GM12878 (cell line): ENCODE results near the gene ALG8. TPM values are rescaled to one million over a fixed set of nuclear protein-coding genes. Genes with fewer than 3 reads are reported as not detected.

ENCODE experiments used
- ATAC-seq: fragments of 200-7000 bp; cut with Tn5 transposase; 3 replicates; pipeline ENCODE4 v1.9.1; 2020; ENCODE audit warnings: mild to moderate bottlenecking, moderate library complexity
- BruUV-seq: library from RNA; stranded (reverse); fragments of 400-500 nt; replicated peaks from 2 replicates; lab custom pipeline; 2021; lab: Mats Ljungman, UMichigan
- CTCF ChIA-PET: fragments of 300-600 bp; sonication (Branson Sonifier 250); formaldehyde crosslinking; extraction: SDS; loops from one replicate; lab custom pipeline; 2021; ENCODE audit warnings: inconsistent platforms; lab: Yijun Ruan, JAX
- POLR2A ChIA-PET: fragments of 350-600 bp; formaldehyde crosslinking; extraction: SDS; loops from one replicate; lab custom pipeline; 2021; ENCODE audit warnings: inconsistent platforms; lab: Charles Lee
- RAD21 ChIA-PET: fragments of 300-600 bp; sonication (Branson Sonifier 250); formaldehyde crosslinking; loops from one replicate; lab custom pipeline; 2023; ENCODE audit warnings: antibody characterized with exemption; ENCODE audit not compliant: unreplicated experiment; lab: Charles Lee
- SMC1A ChIA-PET: fragments of 300-600 bp; sonication (Branson Sonifier 250); formaldehyde crosslinking; loops from one replicate; lab custom pipeline; 2023; ENCODE audit not compliant: unreplicated experiment, uncharacterized antibody; lab: Charles Lee
- DNase-seq: peaks from one replicate; pipeline ENCODE4 v3.0.0-alpha.2; 2011; ENCODE audit warnings: low read depth, low spot score
- FAIRE-seq: peaks from 3 replicates; lab custom pipeline; 2011; peaks lifted over from hg19 to GRCh38; lab: Jason Lieb, UNC
- H2AFZ ChIP-seq: 2 replicates; pipeline ENCODE4 v1.6.0; 2011; ENCODE audit warnings: low read depth, low read length, control low read depth; ENCODE audit not compliant: control insufficient read depth
- H3K27ac ChIP-seq: 2 replicates; pipeline ENCODE4 v1.5.1; 2011; ENCODE audit warnings: control low read depth; ENCODE audit not compliant: control insufficient read depth, insufficient read depth
- H3K27me3 ChIP-seq, 2 experiments: replicated peaks in 1 of 2; 2 replicates each; pipeline versions ENCODE4 v1.6.0 to v1.6.1; 2011; ENCODE audit warnings: low read length in 1 of 2; ENCODE audit not compliant: control insufficient read depth in 2 of 2, insufficient read depth in 2 of 2
- H3K36me3 ChIP-seq, 2 experiments: 2 replicates each; pipeline ENCODE4 v1.5.1; 2011; ENCODE audit warnings: low read length in 1 of 2; ENCODE audit not compliant: control insufficient read depth in 2 of 2, insufficient read depth in 2 of 2
- H3K4me1 ChIP-seq: 2 replicates; pipeline ENCODE4 v1.6.1; 2011; ENCODE audit warnings: mild to moderate bottlenecking, low read length, moderate library complexity, mixed read lengths; ENCODE audit not compliant: control insufficient read depth, insufficient read depth
- H3K4me2 ChIP-seq: 2 replicates; pipeline ENCODE4 v1.6.0; 2011; ENCODE audit warnings: control low read depth; ENCODE audit not compliant: control insufficient read depth, insufficient read depth
- H3K4me3 ChIP-seq: fragments of 200-600 bp; sonication (generic); 2 replicates; pipeline ENCODE4 v1.5.1; 2016
- H3K79me2 ChIP-seq: 2 replicates; pipeline ENCODE4 v1.6.0; 2011; ENCODE audit warnings: low read length; ENCODE audit not compliant: control insufficient read depth, insufficient read depth
- H3K9ac ChIP-seq: 2 replicates; pipeline ENCODE4 v1.8.0; 2011; ENCODE audit warnings: low read length, control low read depth, mixed read lengths; ENCODE audit not compliant: control insufficient read depth, insufficient read depth
- H3K9me3 ChIP-seq: replicated peaks from 3 replicates; pipeline ENCODE4 v1.5.1; 2011; ENCODE audit warnings: mild to moderate bottlenecking, low read length; ENCODE audit not compliant: control insufficient read depth, insufficient read depth
- H4K20me1 ChIP-seq: 2 replicates; pipeline ENCODE4 v1.6.0; 2011; ENCODE audit not compliant: control insufficient read depth, insufficient read depth
- IKZF1 ChIP-seq: fragments of 450-650 bp; conservative IDR thresholded peaks from 2 replicates; pipeline ENCODE4 v1.6.1; 2017; ENCODE audit warnings: antibody characterized with exemption, mild to moderate bottlenecking
- IRF4 ChIP-seq: IDR thresholded peaks from 2 replicates; pipeline ENCODE4 v1.6.1; 2011; ENCODE audit warnings: low read depth, low read length
- KDM1A ChIP-seq: fragments of 200-600 bp; sonication (generic); IDR thresholded peaks from 2 replicates; pipeline ENCODE4 v1.6.1; 2016; ENCODE audit warnings: borderline replicate concordance
- SRF ChIP-seq, 2 experiments: IDR thresholded peaks; 2 replicates each; pipeline ENCODE4 v1.6.1; 2011; ENCODE audit warnings: low read depth in 2 of 2, low read length in 2 of 2, mild to moderate bottlenecking in 1 of 2, moderate library complexity in 1 of 2
- SUZ12 ChIP-seq: fragments of 200-600 bp; sonication (generic); IDR thresholded peaks from one replicate; pipeline ENCODE4 v1.6.1; 2018; ENCODE audit warnings: antibody characterized with exemption, mild to moderate bottlenecking; ENCODE audit not compliant: unreplicated experiment
- ZNF274 ChIP-seq: IDR thresholded peaks from one replicate; pipeline ENCODE4 v1.8.0; 2011; ENCODE audit not compliant: insufficient read length, insufficient read depth
- WGBS: methylation state at CpG from one replicate; pipeline ENCODE4 v1.1.6; 2016; ENCODE audit warnings: low lambda C conversion rate; ENCODE audit not compliant: insufficient replicate concordance, insufficient coverage; ENCODE audit errors: missing lambda C conversion rate; 5-methylcytosine and 5-hydroxymethylcytosine counted together
- in situ Hi-C: fragments of 300-500 bp; cut with MboI; formaldehyde crosslinking; loops from 9 replicates; pipeline ENCODE4 v1.14.3; 2018; ENCODE audit warnings: mixed read lengths
- intact Hi-C: fragments of 100-400 bp; cut with micrococcal nuclease; formaldehyde crosslinking; loops from one replicate; pipeline ENCODE4 v1.14.2; 2022; ENCODE audit not compliant: unreplicated experiment
- polyA plus RNA-seq, 11 experiments: library from polyadenylated mRNA; depleted of rRNA in 4 of 11; unstranded in 6 of 11; stranded (reverse) in 5 of 11; fragments of >200 nt; fragmentation: Nextera tagmentation in 4 of 11; fragmentation: Illumina TruSeq in 1 of 11; extraction: Ambion mirVana in 4 of 11; extraction: Trizol in 1 of 11; gene quantifications; 1 replicate in 1 of 11; 2 replicates in 10 of 11; pipeline versions ENCODE4 v1.2.1 to v1.2.3, GENCODE V29; 2011 to 2016; ENCODE audit warnings: inconsistent platforms in 2 of 11, missing spikeins in 2 of 11, low read depth in 1 of 11
- total RNA-seq, 4 experiments: library from RNA; depleted of rRNA in 3 of 4; stranded (reverse); fragments of >200 nt in 3 of 4; fragmentation: Illumina TruSeq in 1 of 4; extraction: Trizol in 1 of 4; gene quantifications; 2 replicates each; pipeline versions ENCODE4 v1.2.1 to v1.2.3, GENCODE V29; 2013 to 2021
- TF ChIP-seq, protein P1 (sequence below): fragments of 150-350 bp; IDR thresholded peaks from 2 replicates; pipeline ENCODE4 v1.6.1; 2016; ENCODE audit warnings: low read depth, low read length
- TF ChIP-seq, protein P2 (sequence below): IDR thresholded peaks from 2 replicates; pipeline ENCODE4 v1.6.1; 2012; ENCODE audit warnings: low read depth, low read length, improper control_type of control experiment
- TF ChIP-seq, protein P3 (sequence below): IDR thresholded peaks from 2 replicates; pipeline ENCODE4 v1.6.1; 2012; ENCODE audit warnings: mild to moderate bottlenecking, low read depth, low read length

The ALG8 gene
- total and polyA plus RNA-seq, 10 of the 15 experiments (the other 5 are each of a cell fraction or from before 2014, with no cell fraction given), result 45.7 to 105 (median 68.4) TPM

DNA sequence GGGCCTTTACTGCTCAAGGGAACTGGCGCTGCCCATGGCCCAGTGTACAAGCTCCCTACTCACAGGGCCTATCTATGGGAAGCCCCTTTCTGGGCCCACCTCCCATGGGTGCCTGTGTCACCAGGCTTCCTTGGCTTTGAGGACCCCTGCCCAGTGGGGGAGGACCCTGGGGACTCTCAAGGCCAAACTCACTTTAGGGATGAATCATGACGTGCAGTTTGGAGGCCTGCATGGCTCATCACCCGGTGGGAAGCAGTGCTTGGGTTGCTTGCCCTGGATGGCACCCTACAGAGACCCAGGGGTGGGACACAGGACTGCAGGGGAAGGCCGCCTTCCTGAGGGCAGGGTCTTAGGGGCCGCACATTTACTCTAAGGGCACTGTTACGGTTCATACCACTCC, 32.5 kb upstream of the ALG8 start:
- TF ChIP-seq KDM1A, result no peak
- no peak for TF ChIP-seq SUZ12
- TF ChIP-seq ZNF274, result no peak
- TF ChIP-seq IRF4, result no peak
- TF ChIP-seq, protein P1, sequence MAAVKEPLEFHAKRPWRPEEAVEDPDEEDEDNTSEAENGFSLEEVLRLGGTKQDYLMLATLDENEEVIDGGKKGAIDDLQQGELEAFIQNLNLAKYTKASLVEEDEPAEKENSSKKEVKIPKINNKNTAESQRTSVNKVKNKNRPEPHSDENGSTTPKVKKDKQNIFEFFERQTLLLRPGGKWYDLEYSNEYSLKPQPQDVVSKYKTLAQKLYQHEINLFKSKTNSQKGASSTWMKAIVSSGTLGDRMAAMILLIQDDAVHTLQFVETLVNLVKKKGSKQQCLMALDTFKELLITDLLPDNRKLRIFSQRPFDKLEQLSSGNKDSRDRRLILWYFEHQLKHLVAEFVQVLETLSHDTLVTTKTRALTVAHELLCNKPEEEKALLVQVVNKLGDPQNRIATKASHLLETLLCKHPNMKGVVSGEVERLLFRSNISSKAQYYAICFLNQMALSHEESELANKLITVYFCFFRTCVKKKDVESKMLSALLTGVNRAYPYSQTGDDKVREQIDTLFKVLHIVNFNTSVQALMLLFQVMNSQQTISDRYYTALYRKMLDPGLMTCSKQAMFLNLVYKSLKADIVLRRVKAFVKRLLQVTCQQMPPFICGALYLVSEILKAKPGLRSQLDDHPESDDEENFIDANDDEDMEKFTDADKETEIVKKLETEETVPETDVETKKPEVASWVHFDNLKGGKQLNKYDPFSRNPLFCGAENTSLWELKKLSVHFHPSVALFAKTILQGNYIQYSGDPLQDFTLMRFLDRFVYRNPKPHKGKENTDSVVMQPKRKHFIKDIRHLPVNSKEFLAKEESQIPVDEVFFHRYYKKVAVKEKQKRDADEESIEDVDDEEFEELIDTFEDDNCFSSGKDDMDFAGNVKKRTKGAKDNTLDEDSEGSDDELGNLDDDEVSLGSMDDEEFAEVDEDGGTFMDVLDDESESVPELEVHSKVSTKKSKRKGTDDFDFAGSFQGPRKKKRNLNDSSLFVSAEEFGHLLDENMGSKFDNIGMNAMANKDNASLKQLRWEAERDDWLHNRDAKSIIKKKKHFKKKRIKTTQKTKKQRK, result no peak
- TF ChIP-seq, protein P2, sequence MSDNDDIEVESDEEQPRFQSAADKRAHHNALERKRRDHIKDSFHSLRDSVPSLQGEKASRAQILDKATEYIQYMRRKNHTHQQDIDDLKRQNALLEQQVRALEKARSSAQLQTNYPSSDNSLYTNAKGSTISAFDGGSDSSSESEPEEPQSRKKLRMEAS, result no peak
- TF ChIP-seq, protein P3, sequence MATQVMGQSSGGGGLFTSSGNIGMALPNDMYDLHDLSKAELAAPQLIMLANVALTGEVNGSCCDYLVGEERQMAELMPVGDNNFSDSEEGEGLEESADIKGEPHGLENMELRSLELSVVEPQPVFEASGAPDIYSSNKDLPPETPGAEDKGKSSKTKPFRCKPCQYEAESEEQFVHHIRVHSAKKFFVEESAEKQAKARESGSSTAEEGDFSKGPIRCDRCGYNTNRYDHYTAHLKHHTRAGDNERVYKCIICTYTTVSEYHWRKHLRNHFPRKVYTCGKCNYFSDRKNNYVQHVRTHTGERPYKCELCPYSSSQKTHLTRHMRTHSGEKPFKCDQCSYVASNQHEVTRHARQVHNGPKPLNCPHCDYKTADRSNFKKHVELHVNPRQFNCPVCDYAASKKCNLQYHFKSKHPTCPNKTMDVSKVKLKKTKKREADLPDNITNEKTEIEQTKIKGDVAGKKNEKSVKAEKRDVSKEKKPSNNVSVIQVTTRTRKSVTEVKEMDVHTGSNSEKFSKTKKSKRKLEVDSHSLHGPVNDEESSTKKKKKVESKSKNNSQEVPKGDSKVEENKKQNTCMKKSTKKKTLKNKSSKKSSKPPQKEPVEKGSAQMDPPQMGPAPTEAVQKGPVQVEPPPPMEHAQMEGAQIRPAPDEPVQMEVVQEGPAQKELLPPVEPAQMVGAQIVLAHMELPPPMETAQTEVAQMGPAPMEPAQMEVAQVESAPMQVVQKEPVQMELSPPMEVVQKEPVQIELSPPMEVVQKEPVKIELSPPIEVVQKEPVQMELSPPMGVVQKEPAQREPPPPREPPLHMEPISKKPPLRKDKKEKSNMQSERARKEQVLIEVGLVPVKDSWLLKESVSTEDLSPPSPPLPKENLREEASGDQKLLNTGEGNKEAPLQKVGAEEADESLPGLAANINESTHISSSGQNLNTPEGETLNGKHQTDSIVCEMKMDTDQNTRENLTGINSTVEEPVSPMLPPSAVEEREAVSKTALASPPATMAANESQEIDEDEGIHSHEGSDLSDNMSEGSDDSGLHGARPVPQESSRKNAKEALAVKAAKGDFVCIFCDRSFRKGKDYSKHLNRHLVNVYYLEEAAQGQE, result no peak
- no peak for TF ChIP-seq IKZF1
- no peak for TF ChIP-seq SRF (IDR thresholded peaks at IDR 0.05; ENCODE audit: low read depth in 2 of 2, low read length in 2 of 2)
- H3K9ac ChIP-seq, result no peak overlapping the region
- no peak overlapping the region for H2AFZ ChIP-seq
- ChIA-PET SMC1A (interaction anchor here (1.4 kb wide), 1 partner anchor 29 kb away, joined by 3 read pairs; no protein-coding TSS in a partner anchor), POLR2A (no interaction called here), CTCF (no interaction called here), RAD21 (no interaction called here)
- no peak overlapping the region for H3K27ac ChIP-seq
- H4K20me1 ChIP-seq, result no peaks in the 10 kb centered on the region
- intact Hi-C loops (no loop called here), in situ Hi-C loops (no loop called here)
- FAIRE-seq, result no peak
- H3K4me3 ChIP-seq, result no peak overlapping the region
- H3K4me2 ChIP-seq, result no peak overlapping the region
- 73% methylated on average over 6 of the region's 6 CpGs for WGBS
- BruUV-seq, result no TSS peak
- no peaks in the 10 kb centered on the region for H3K27me3 ChIP-seq
- H3K36me3 ChIP-seq, result peaks cover 0 to 4% of the 10 kb centered on the region in 2 experiments; a peak in 3 of 4 replicates
- H3K9me3 ChIP-seq, result no peaks in the 10 kb centered on the region
- no peak for DNase-seq
- ATAC-seq, result no peak
- no peaks in the 10 kb centered on the region for H3K79me2 ChIP-seq
- H3K4me1 ChIP-seq, result no peaks in the 10 kb centered on the region
